Measurements from ENCODE around the gene PARD3.

Gene PARD3

DNA sequence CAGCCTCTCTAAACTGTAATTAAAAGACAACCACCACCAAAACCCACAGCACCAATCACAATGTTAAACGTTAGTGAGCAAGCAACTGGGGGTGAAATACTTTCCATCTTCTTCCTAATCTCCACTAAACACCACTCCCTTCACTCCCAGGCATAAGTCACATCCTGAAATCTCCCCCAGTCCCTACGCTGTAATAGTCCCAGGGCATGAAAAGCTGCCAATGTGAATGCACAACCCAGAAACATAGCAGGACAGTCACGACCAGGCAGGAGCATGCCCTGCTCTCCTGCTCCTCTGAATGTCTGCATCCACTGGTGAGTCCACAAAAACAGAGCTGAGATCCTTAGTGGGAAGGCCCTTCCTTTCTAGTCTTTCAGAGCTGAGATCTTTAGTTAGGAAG is 288.9 kb downstream of the PARD3 start:
- TF ChIP-seq, protein P1, sequence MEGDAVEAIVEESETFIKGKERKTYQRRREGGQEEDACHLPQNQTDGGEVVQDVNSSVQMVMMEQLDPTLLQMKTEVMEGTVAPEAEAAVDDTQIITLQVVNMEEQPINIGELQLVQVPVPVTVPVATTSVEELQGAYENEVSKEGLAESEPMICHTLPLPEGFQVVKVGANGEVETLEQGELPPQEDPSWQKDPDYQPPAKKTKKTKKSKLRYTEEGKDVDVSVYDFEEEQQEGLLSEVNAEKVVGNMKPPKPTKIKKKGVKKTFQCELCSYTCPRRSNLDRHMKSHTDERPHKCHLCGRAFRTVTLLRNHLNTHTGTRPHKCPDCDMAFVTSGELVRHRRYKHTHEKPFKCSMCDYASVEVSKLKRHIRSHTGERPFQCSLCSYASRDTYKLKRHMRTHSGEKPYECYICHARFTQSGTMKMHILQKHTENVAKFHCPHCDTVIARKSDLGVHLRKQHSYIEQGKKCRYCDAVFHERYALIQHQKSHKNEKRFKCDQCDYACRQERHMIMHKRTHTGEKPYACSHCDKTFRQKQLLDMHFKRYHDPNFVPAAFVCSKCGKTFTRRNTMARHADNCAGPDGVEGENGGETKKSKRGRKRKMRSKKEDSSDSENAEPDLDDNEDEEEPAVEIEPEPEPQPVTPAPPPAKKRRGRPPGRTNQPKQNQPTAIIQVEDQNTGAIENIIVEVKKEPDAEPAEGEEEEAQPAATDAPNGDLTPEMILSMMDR (IDR thresholded peaks at IDR 0.05; ENCODE audit: insufficient read depth, low read depth, low read length, missing control alignments) = no peak

GRCh38 chr10:34524369-34525091 is 290.6 kb downstream of the PARD3 start:
- DNase-seq (ENCODE audit: low read depth) = no peak
- H3K4me3 ChIP-seq (ENCODE audit: low read depth, low read length) = no peak overlapping the region
- TF ChIP-seq, protein P1 (IDR thresholded peaks at IDR 0.05; ENCODE audit: insufficient read depth, low read depth, low read length, missing control alignments) = no peak

More for the DNA sequence above, 288.9 kb downstream of the PARD3 start:
- no peak overlapping the region for H3K4me3 ChIP-seq (ENCODE audit: low read depth, low read length)
- DNase-seq (ENCODE audit: low read depth) = no peak

- DNase-seq (ENCODE audit: low read depth) = no peak
- TF ChIP-seq, protein P1 (IDR thresholded peaks at IDR 0.05; ENCODE audit: insufficient read depth, low read depth, low read length, missing control alignments) = no peak
- no peak overlapping the region for H3K4me3 ChIP-seq (ENCODE audit: low read depth, low read length)
Measured at GRCh38 chr10:34523017-34523767, 291.9 kb downstream of the PARD3 start.

DNA sequence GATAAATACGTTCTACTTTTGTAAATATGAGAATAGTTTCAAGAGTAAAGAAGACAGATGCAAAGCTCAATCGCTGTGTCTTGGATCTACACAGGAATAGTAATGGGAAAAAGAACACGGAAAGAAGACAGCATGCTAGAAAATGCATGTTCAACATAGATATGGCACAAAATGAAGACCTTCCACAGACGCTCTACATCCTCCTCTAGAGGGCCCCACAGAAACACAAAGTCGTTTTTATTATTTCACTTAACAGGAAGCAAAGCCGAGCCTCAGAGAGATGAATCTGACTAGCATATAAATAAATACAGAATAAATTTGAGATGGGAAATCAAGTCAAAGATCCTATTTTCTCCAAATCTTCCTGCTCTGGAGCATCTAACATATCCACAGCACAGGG is 292.6 kb downstream of the PARD3 start:
- peak; percentile 63 for DNase-seq (ENCODE audit: low read depth)
- no peak overlapping the region for H3K4me3 ChIP-seq (ENCODE audit: low read depth, low read length)
- TF ChIP-seq, protein P1 (IDR thresholded peaks at IDR 0.05; ENCODE audit: insufficient read depth, low read depth, low read length, missing control alignments) = peak; percentile 64

- DNase-seq (ENCODE audit: low read depth) = no peak
- TF ChIP-seq, protein P1 (IDR thresholded peaks at IDR 0.05; ENCODE audit: insufficient read depth, low read depth, low read length, missing control alignments) = no peak
- no peak overlapping the region for H3K4me3 ChIP-seq (ENCODE audit: low read depth, low read length)
Measured at GRCh38 chr10:34520510-34520909, 294.6 kb downstream of the PARD3 start.

- TF ChIP-seq, protein P1 (IDR thresholded peaks at IDR 0.05; ENCODE audit: insufficient read depth, low read depth, low read length, missing control alignments) = no peak
- no peak for DNase-seq (ENCODE audit: low read depth)
- no peak overlapping the region for H3K4me3 ChIP-seq (ENCODE audit: low read depth, low read length)
Measured at GRCh38 chr10:34520084-34520483, 295.0 kb downstream of the PARD3 start.
